Astrocyte (in vitro differentiated cells and primary cell): Measurements from ENCODE around the gene DAP3. TPM values are rescaled to one million over a fixed set of nuclear protein-coding genes. Genes with fewer than 3 reads are reported as not detected.
"Not testable (repeated sequence)": the region's sequence is repeated elsewhere in the genome, so short reads cannot be mapped to it uniquely, and the experiment has no call there.

Experiments
- DNase-seq: peaks from one replicate; pipeline ENCODE4 v3.0.0-alpha.2; 2010; ENCODE audit warnings: low read depth
- FAIRE-seq: peaks from 2 replicates; lab custom pipeline; 2011; peaks lifted over from hg19 to GRCh38; lab: Jason Lieb, UNC
- H2AFZ ChIP-seq: 2 replicates; pipeline ENCODE4 v1.6.0; 2012; ENCODE audit warnings: low read depth, low read length, inconsistent platforms
- H3K27ac ChIP-seq: 2 replicates; pipeline ENCODE4 v1.5.1; 2011; ENCODE audit warnings: low read depth, low read length, inconsistent platforms
- H3K27me3 ChIP-seq: 2 replicates; pipeline ENCODE4 v1.6.0; 2011; ENCODE audit warnings: low read length, inconsistent platforms; ENCODE audit not compliant: insufficient read depth
- H3K36me3 ChIP-seq: 2 replicates; pipeline ENCODE4 v1.5.1; 2011; ENCODE audit warnings: low read length, inconsistent platforms; ENCODE audit not compliant: insufficient read depth
- H3K4me1 ChIP-seq: 2 replicates; pipeline ENCODE4 v1.5.1; 2011; ENCODE audit warnings: low read length, inconsistent platforms; ENCODE audit not compliant: insufficient read depth
- H3K4me2 ChIP-seq: 2 replicates; pipeline ENCODE4 v1.6.0; 2012; ENCODE audit warnings: low read length, inconsistent platforms
- H3K4me3 ChIP-seq: 2 replicates; pipeline ENCODE4 v1.5.1; 2011; ENCODE audit warnings: low read depth, mild to moderate bottlenecking, low read length, inconsistent platforms; ENCODE audit not compliant: insufficient read depth
- H3K79me2 ChIP-seq: 2 replicates; pipeline ENCODE4 v1.6.0; 2012; ENCODE audit warnings: mild to moderate bottlenecking, low read length, inconsistent platforms; ENCODE audit not compliant: insufficient read depth
- H3K9ac ChIP-seq: 2 replicates; pipeline ENCODE4 v1.6.0; 2012; ENCODE audit warnings: mild to moderate bottlenecking, low read length, inconsistent platforms
- H3K9me3 ChIP-seq: 2 replicates; pipeline ENCODE4 v1.5.1; 2012; ENCODE audit warnings: low read depth, mild to moderate bottlenecking, low read length, inconsistent platforms; ENCODE audit not compliant: insufficient read depth
- H4K20me1 ChIP-seq: 2 replicates; pipeline ENCODE4 v1.6.0; 2012; ENCODE audit warnings: low read length, inconsistent platforms; ENCODE audit not compliant: insufficient read depth
- H3K27ac Mint-ChIP-seq: one replicate; pipeline ENCODE4 v1.8.0; 2021; ENCODE audit warnings: mild to moderate bottlenecking, mixed read lengths; ENCODE audit not compliant: unreplicated experiment
- H3K27me3 Mint-ChIP-seq: one replicate; pipeline ENCODE4 v1.8.0; 2021; ENCODE audit warnings: low read depth, mixed read lengths; ENCODE audit not compliant: unreplicated experiment
- H3K36me3 Mint-ChIP-seq: one replicate; pipeline ENCODE4 v1.8.0; 2021; ENCODE audit warnings: low read depth, mixed read lengths; ENCODE audit not compliant: unreplicated experiment
- H3K4me1 Mint-ChIP-seq: one replicate; pipeline ENCODE4 v1.8.0; 2021; ENCODE audit warnings: low read depth, mixed read lengths; ENCODE audit not compliant: unreplicated experiment
- H3K4me3 Mint-ChIP-seq: one replicate; pipeline ENCODE4 v1.8.0; 2021; ENCODE audit warnings: mild to moderate bottlenecking, moderate library complexity, mixed read lengths; ENCODE audit not compliant: unreplicated experiment
- H3K9me3 Mint-ChIP-seq: one replicate; pipeline ENCODE4 v1.8.0; 2021; ENCODE audit warnings: mild to moderate bottlenecking, mixed read lengths; ENCODE audit not compliant: unreplicated experiment
- EZH2 ChIP-seq: IDR thresholded peaks from 2 replicates; pipeline ENCODE4 v1.6.1; 2012; ENCODE audit warnings: mild to moderate bottlenecking, low read length, inconsistent platforms; ENCODE audit not compliant: insufficient read depth
- total RNA-seq: library from RNA; stranded (reverse); gene quantifications from 2 replicates; pipeline ENCODE4 v1.2.1, GENCODE V29; 2021
- TF ChIP-seq, protein P1 (sequence below): IDR thresholded peaks from 2 replicates; pipeline ENCODE4 v1.5.1; 2011; ENCODE audit warnings: low read depth, mild to moderate bottlenecking, inconsistent platforms, low read length, moderate library complexity; ENCODE audit not compliant: insufficient read depth

The DAP3 gene
- total RNA-seq, 1 donor from 2014 or later: 108 TPM

DNA sequence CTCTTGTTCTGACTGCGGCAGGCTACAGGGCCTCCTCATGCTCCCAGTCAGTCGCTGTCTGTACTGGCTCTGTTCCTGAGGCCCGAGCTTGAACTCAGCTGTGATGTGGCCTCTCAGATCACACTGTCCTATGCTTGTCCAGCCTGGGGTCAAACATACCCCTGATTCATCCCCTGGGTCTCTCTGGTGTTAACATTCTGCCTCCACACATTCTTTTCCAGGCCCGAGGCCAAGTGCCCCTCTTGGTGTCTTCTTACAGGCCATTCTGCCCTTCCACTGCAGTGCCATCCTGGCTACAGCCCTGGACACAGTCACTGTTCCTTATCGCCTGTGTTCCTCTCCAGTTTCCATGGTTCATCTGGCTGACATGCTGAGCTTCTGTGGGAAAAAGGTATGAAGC lies 59.2 kb downstream of the DAP3 start:
- H3K9me3 Mint-ChIP-seq, H3K4me1 Mint-ChIP-seq, FAIRE-seq, H3K79me2 ChIP-seq, H3K27ac Mint-ChIP-seq, H2AFZ ChIP-seq, H3K27ac ChIP-seq, H3K27me3 ChIP-seq, H3K27me3 Mint-ChIP-seq, H3K4me1 ChIP-seq, H3K9ac ChIP-seq, DNase-seq, H3K4me3 Mint-ChIP-seq, H3K4me2 ChIP-seq, H3K9me3 ChIP-seq, H3K4me3 ChIP-seq, H4K20me1 ChIP-seq: not testable (repeated sequence)
- peaks cover 13% of the 10 kb centered on the region for H3K36me3 Mint-ChIP-seq
- peaks cover 24% of the 10 kb centered on the region for H3K36me3 ChIP-seq

DNA sequence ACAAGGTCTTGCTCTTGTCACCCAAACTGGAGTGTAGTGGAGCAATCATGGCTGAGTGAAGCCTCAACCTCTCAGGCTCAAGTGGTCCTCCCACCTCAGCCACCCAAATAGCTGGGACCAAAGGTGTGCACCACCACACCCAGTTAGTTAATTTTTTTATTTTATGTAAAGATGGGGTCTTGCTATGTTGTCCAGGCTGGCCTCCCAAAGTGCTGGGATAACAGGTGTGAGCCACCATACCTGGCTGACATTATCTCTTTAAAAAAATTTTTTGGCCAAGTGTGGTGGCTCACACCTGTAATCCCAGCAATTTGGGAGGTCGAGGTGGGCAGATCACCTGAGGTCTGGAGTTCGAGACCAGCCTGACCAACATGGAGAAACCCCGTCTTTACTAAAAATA lies 70.1 kb downstream of the DAP3 start:
- not testable (repeated sequence) for H4K20me1 ChIP-seq, H3K4me2 ChIP-seq, H3K79me2 ChIP-seq, H3K9me3 ChIP-seq, H3K27me3 ChIP-seq, H2AFZ ChIP-seq, H3K27ac ChIP-seq, H3K27ac Mint-ChIP-seq, H3K4me1 Mint-ChIP-seq, DNase-seq, FAIRE-seq, H3K4me1 ChIP-seq, H3K9me3 Mint-ChIP-seq, H3K9ac ChIP-seq, H3K4me3 Mint-ChIP-seq, H3K27me3 Mint-ChIP-seq, H3K4me3 ChIP-seq
- peaks cover 56% of the 10 kb centered on the region for H3K36me3 ChIP-seq
- H3K36me3 Mint-ChIP-seq: peaks cover 32% of the 10 kb centered on the region

DNA sequence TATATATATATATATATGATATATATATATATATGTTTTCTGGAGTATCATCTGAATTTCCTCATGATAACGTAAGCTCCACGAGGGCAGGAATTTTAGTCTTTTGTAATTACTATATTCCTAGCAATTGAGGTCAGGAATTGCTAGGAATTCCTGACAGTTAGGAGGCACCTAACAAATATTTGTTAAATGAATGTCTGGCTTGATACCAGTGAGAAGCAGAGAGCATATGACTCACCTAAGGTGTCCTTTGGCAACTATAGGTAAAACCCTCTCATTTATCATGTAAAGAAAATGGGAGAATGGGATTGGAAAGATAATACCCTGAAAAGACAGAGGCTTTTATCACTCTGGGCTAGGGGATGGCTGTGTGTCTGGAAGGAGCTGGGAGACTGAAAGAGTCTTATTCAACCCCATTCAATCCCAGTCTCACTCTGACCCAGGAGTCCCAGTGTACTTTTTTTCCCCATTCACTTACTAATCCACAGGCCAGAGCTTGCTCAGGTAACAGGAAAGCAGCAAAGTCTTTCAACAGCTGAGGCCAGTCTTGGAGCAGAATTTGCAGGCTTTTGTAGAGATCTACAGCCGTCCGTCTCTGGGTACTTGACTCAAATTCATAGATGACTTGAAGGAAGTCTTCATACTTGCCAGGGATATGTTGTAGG lies 71.2 kb downstream of the DAP3 start:
- FAIRE-seq (no peak), DNase-seq (peak; percentile 16)
- no peaks in the 10 kb centered on the region for H3K27me3 ChIP-seq
- no peaks in the 10 kb centered on the region for H3K79me2 ChIP-seq
- no peak overlapping the region for H2AFZ ChIP-seq
- H3K36me3 ChIP-seq: peaks cover 55% of the 10 kb centered on the region
- H3K4me3 Mint-ChIP-seq: no peak overlapping the region
- TF ChIP-seq, protein P1, sequence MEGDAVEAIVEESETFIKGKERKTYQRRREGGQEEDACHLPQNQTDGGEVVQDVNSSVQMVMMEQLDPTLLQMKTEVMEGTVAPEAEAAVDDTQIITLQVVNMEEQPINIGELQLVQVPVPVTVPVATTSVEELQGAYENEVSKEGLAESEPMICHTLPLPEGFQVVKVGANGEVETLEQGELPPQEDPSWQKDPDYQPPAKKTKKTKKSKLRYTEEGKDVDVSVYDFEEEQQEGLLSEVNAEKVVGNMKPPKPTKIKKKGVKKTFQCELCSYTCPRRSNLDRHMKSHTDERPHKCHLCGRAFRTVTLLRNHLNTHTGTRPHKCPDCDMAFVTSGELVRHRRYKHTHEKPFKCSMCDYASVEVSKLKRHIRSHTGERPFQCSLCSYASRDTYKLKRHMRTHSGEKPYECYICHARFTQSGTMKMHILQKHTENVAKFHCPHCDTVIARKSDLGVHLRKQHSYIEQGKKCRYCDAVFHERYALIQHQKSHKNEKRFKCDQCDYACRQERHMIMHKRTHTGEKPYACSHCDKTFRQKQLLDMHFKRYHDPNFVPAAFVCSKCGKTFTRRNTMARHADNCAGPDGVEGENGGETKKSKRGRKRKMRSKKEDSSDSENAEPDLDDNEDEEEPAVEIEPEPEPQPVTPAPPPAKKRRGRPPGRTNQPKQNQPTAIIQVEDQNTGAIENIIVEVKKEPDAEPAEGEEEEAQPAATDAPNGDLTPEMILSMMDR: no peak
- no peak for TF ChIP-seq EZH2
- no peak overlapping the region for H3K4me2 ChIP-seq
- peaks cover 37% of the 10 kb centered on the region for H3K36me3 Mint-ChIP-seq
- H3K4me3 ChIP-seq: no peak overlapping the region
- no peaks in the 10 kb centered on the region for H3K9me3 ChIP-seq
- no peak overlapping the region for H3K27ac Mint-ChIP-seq
- H3K27ac ChIP-seq: no peak overlapping the region
- no peaks in the 10 kb centered on the region for H4K20me1 ChIP-seq
- no peaks in the 10 kb centered on the region for H3K9me3 Mint-ChIP-seq
- H3K4me1 ChIP-seq: no peaks in the 10 kb centered on the region
- H3K4me1 Mint-ChIP-seq: no peaks in the 10 kb centered on the region
- H3K27me3 Mint-ChIP-seq: no peaks in the 10 kb centered on the region
- no peak overlapping the region for H3K9ac ChIP-seq
